ENCODE measurements around the gene HSPA5. TPM values are rescaled to one million over a fixed set of nuclear protein-coding genes. Genes with fewer than 3 reads are reported as not detected.
A peak's percentile ranks its signal among the peaks of the same experiment; 100 is the strongest.

The HSPA5 gene
- total RNA-seq, 1 donor from 2014 or later, result 620 TPM

DNA sequence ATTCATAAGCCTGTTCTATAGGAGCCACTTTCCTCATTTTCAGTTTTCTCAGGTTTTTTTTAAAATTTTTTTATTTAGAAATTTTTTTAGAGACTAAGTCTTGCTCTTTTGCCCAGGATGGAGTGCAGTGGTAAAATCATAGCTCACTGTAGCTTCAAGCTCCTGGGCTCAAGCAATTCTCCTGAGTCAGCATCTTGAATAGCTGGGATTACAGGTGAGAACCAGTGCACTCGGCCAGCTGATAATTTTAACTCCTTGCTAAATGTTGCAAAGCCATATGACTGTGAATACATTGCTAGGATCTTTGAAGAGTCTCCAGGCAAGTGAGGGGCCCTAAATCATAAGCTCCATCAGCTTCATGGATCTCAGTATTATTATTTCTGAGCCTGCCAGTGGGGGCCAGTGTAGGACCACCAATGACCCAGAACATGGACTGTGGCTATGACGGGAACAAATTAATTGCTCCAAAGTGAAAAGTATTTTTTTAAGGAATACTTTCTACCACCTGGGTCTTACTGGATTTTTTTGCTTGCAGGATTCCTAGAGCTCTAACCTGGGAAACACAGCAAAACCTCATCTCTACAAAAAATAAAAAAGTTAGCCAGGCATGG is 14.7 kb upstream of the HSPA5 start:
- no peak overlapping the region for H3K27ac ChIP-seq (ENCODE audit: low read depth, low read length)
- no peaks in the 10 kb centered on the region for H4K20me1 ChIP-seq (ENCODE audit: insufficient read depth, low read length)
- no peaks in the 10 kb centered on the region for H3K4me1 ChIP-seq (ENCODE audit: insufficient read depth, low read length)
- no peaks in the 10 kb centered on the region for H3K9me3 Mint-ChIP-seq (ENCODE audit: unreplicated experiment)
- H3K4me1 Mint-ChIP-seq (ENCODE audit: low read depth, unreplicated experiment), result peaks cover 5% of the 10 kb centered on the region
- DNase-seq (ENCODE audit: low read depth) (no peak), FAIRE-seq (no peak)
- no peak overlapping the region for H3K4me3 Mint-ChIP-seq (ENCODE audit: unreplicated experiment)
- no peak overlapping the region for H3K4me2 ChIP-seq (ENCODE audit: low read length)
- H3K9me3 ChIP-seq (ENCODE audit: insufficient read depth, low read depth, low read length), result no peaks in the 10 kb centered on the region
- H3K9ac ChIP-seq (ENCODE audit: low read length), result no peak overlapping the region
- H3K36me3 Mint-ChIP-seq (ENCODE audit: low read depth, unreplicated experiment), result no peaks in the 10 kb centered on the region
- H3K36me3 ChIP-seq (ENCODE audit: insufficient read depth, low read length), result no peaks in the 10 kb centered on the region
- H3K27ac Mint-ChIP-seq (ENCODE audit: unreplicated experiment), result no peak overlapping the region
- no peaks in the 10 kb centered on the region for H3K27me3 Mint-ChIP-seq (ENCODE audit: low read depth, unreplicated experiment)
- TF ChIP-seq EZH2 (IDR thresholded peaks at IDR 0.05; ENCODE audit: insufficient read depth, low read length), result no peak
- TF ChIP-seq, protein P1, sequence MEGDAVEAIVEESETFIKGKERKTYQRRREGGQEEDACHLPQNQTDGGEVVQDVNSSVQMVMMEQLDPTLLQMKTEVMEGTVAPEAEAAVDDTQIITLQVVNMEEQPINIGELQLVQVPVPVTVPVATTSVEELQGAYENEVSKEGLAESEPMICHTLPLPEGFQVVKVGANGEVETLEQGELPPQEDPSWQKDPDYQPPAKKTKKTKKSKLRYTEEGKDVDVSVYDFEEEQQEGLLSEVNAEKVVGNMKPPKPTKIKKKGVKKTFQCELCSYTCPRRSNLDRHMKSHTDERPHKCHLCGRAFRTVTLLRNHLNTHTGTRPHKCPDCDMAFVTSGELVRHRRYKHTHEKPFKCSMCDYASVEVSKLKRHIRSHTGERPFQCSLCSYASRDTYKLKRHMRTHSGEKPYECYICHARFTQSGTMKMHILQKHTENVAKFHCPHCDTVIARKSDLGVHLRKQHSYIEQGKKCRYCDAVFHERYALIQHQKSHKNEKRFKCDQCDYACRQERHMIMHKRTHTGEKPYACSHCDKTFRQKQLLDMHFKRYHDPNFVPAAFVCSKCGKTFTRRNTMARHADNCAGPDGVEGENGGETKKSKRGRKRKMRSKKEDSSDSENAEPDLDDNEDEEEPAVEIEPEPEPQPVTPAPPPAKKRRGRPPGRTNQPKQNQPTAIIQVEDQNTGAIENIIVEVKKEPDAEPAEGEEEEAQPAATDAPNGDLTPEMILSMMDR (IDR thresholded peaks at IDR 0.05; ENCODE audit: insufficient read depth, low read depth, low read length), result peak; percentile 43
- no peaks in the 10 kb centered on the region for H3K79me2 ChIP-seq (ENCODE audit: insufficient read depth, low read length)
- H3K4me3 ChIP-seq (ENCODE audit: insufficient read depth, low read depth, low read length), result no peak overlapping the region
- H2AFZ ChIP-seq (ENCODE audit: low read depth, low read length), result no peak overlapping the region
- H3K27me3 ChIP-seq (ENCODE audit: insufficient read depth, low read length), result no peaks in the 10 kb centered on the region

GRCh38 chr9:125254231-125254630 is 13.1 kb upstream of the HSPA5 start:
- Histone ChIP-seq H3K27ac (ENCODE audit: low read depth, low read length) (no peak overlapping the region), H3K9ac (ENCODE audit: low read length) (no peak overlapping the region), H2AFZ (ENCODE audit: low read depth, low read length) (no peak overlapping the region), H3K4me3 (ENCODE audit: insufficient read depth, low read depth, low read length) (no peak overlapping the region), H4K20me1 (ENCODE audit: insufficient read depth, low read length) (no peaks in the 10 kb centered on the region), H3K4me1 (ENCODE audit: insufficient read depth, low read length) (no peaks in the 10 kb centered on the region), H3K9me3 (ENCODE audit: insufficient read depth, low read depth, low read length) (no peaks in the 10 kb centered on the region), H3K79me2 (ENCODE audit: insufficient read depth, low read length) (no peaks in the 10 kb centered on the region), H3K36me3 (ENCODE audit: insufficient read depth, low read length) (no peaks in the 10 kb centered on the region), H3K27me3 (ENCODE audit: insufficient read depth, low read length) (no peaks in the 10 kb centered on the region), H3K4me2 (ENCODE audit: low read length) (no peak overlapping the region)
- FAIRE-seq (no peak), DNase-seq (ENCODE audit: low read depth) (no peak)
- no peak overlapping the region for H3K27ac Mint-ChIP-seq (ENCODE audit: unreplicated experiment)
- no peak overlapping the region for H3K4me3 Mint-ChIP-seq (ENCODE audit: unreplicated experiment)
- TF ChIP-seq, protein P1 (IDR thresholded peaks at IDR 0.05; ENCODE audit: insufficient read depth, low read depth, low read length), result no peak
- no peak for TF ChIP-seq EZH2 (IDR thresholded peaks at IDR 0.05; ENCODE audit: insufficient read depth, low read length)
- no peaks in the 10 kb centered on the region for H3K27me3 Mint-ChIP-seq (ENCODE audit: low read depth, unreplicated experiment)
- no peaks in the 10 kb centered on the region for H3K4me1 Mint-ChIP-seq (ENCODE audit: low read depth, unreplicated experiment)
- no peaks in the 10 kb centered on the region for H3K36me3 Mint-ChIP-seq (ENCODE audit: low read depth, unreplicated experiment)
- no peaks in the 10 kb centered on the region for H3K9me3 Mint-ChIP-seq (ENCODE audit: unreplicated experiment)

- no peaks in the 10 kb centered on the region for H3K9me3 Mint-ChIP-seq (ENCODE audit: unreplicated experiment)
- H3K27ac Mint-ChIP-seq (ENCODE audit: unreplicated experiment), result peak overlapping the region; percentile 83
Observed at GRCh38 chr9:125246261-125246667, 5.1 kb upstream of the HSPA5 start.

More at GRCh38 chr9:125246261-125246667, 5.1 kb upstream of the HSPA5 start:
- Histone ChIP-seq H3K36me3 (ENCODE audit: insufficient read depth, low read length) (no peaks in the 10 kb centered on the region), H3K9me3 (ENCODE audit: insufficient read depth, low read depth, low read length) (no peaks in the 10 kb centered on the region), H3K9ac (ENCODE audit: low read length) (no peak overlapping the region), H3K27ac (ENCODE audit: low read depth, low read length) (no peak overlapping the region), H3K4me3 (ENCODE audit: insufficient read depth, low read depth, low read length) (no peak overlapping the region), H2AFZ (ENCODE audit: low read depth, low read length) (no peak overlapping the region), H3K4me1 (ENCODE audit: insufficient read depth, low read length) (peaks cover 13% of the 10 kb centered on the region), H3K4me2 (ENCODE audit: low read length) (no peak overlapping the region), H4K20me1 (ENCODE audit: insufficient read depth, low read length) (no peaks in the 10 kb centered on the region), H3K27me3 (ENCODE audit: insufficient read depth, low read length) (no peaks in the 10 kb centered on the region), H3K79me2 (ENCODE audit: insufficient read depth, low read length) (peaks cover 10% of the 10 kb centered on the region)
- Mint-ChIP-seq H3K4me3 (ENCODE audit: unreplicated experiment) (no peak overlapping the region), H3K27me3 (ENCODE audit: low read depth, unreplicated experiment) (no peaks in the 10 kb centered on the region), H3K36me3 (ENCODE audit: low read depth, unreplicated experiment) (no peaks in the 10 kb centered on the region), H3K4me1 (ENCODE audit: low read depth, unreplicated experiment) (peaks cover 6% of the 10 kb centered on the region)
- no peak for FAIRE-seq
- no peak for TF ChIP-seq EZH2 (IDR thresholded peaks at IDR 0.05; ENCODE audit: insufficient read depth, low read length)
- TF ChIP-seq, protein P1 (IDR thresholded peaks at IDR 0.05; ENCODE audit: insufficient read depth, low read depth, low read length), result no peak
- DNase-seq (ENCODE audit: low read depth), result no peak

Measured in astrocyte (in vitro differentiated cells and primary cell).